Muscle layer of duodenum (tissue), 2 donors: ENCODE measurements around the gene NPB.
"Not testable (repeated sequence)": the region's sequence is repeated elsewhere in the genome, so short reads cannot be mapped to it uniquely, and the experiment has no call there.

Experiments
- H3K27ac ChIP-seq: one replicate; pipeline ENCODE4 v1.7.0; 2013; ENCODE audit warnings: mild to moderate bottlenecking, low read length
- H3K27me3 ChIP-seq: one replicate; pipeline ENCODE4 v1.7.0; 2013; ENCODE audit warnings: low read depth, mild to moderate bottlenecking, control low read depth, low read length
- H3K36me3 ChIP-seq, 2 donors: one replicate each; pipeline ENCODE4 v1.7.0; 2013; ENCODE audit warnings: low read length in 2 of 2, control low read depth in 1 of 2, mild to moderate bottlenecking in 1 of 2; ENCODE audit not compliant: insufficient read depth in 2 of 2, control insufficient read depth in 1 of 2
- H3K4me1 ChIP-seq, 2 donors: one replicate each; pipeline ENCODE4 v1.7.0; 2013; ENCODE audit warnings: low read length in 2 of 2, mild to moderate bottlenecking in 2 of 2, control low read depth in 1 of 2, moderate library complexity in 1 of 2; ENCODE audit not compliant: insufficient read depth in 2 of 2, control insufficient read depth in 1 of 2
- H3K4me3 ChIP-seq, 2 donors: one replicate each; pipeline ENCODE4 v1.7.0; 2013; ENCODE audit warnings: low read length in 2 of 2, low read depth in 1 of 2, mild to moderate bottlenecking in 1 of 2
- H3K9me3 ChIP-seq, 2 donors: one replicate each; pipeline ENCODE4 v1.7.0; 2013; ENCODE audit warnings: low read length in 2 of 2, control low read depth in 1 of 2, mild to moderate bottlenecking in 1 of 2; ENCODE audit not compliant: control insufficient read depth in 1 of 2
- donor health status: healthy.

NPB gene

DNA sequence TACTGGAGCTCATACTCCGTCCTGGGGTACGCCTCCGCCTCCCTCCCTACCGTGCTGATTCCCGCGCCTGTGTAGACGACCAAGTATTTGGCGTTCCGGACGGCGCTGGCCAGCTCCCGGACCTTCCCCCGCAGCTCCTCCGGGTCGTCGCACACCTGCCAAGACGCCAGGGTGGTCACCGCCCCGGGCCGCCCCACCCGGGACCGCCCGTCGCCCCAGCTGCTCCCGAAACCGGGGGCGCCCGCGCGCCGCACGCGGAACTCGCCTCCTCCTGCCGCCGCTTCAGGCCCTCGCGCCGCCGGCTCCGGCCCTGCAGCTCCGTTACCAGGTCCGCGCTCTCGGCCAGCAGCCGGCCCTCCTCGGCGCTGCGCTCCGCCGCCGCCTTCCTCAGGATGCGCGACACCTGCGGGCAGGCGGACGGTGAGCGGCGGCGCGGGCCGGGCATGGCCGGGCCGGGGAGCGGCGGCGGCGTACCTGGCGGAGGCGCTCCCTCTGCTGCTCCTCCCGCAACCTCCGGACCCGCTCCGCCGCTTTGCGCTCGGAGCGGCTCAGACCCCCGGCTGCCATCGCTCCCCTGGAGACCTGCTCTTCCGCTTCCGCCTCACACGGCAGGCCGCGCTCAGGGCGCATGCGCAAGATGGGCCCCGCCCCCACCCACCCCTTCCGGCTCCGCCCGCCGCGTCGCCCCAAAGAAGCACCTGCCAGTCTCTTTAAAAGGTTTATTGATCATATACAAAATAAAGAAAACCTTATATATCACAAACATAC lies 15.7 kb downstream of the NPB start, which contains the start of gene SIRT7:
Gene SIRT7, minus strand, starts transcription at position 612 of the 768 bp plus-strand sequence. Its CDS starts 45 bp downstream, at position 567.
- no peaks in the 10 kb centered on the region for H3K9me3 ChIP-seq
- H3K27ac ChIP-seq, result peak within 1 kb of the TSS; percentile 39
- peaks cover 12 to 47% of the 10 kb centered on the region in 2 donors for H3K4me1 ChIP-seq
- H3K27me3 ChIP-seq, result no peaks in the 10 kb centered on the region
- H3K4me3 ChIP-seq, result peak within 1 kb of the TSS; percentile 72 to 80
- H3K36me3 ChIP-seq, result peaks cover 30 to 59% of the 10 kb centered on the region in 2 donors

- peaks cover 12 to 53% of the 10 kb centered on the region in 2 donors for H3K4me1 ChIP-seq
- not testable (repeated sequence) for H3K9me3 ChIP-seq, H3K27ac ChIP-seq, H3K27me3 ChIP-seq
- peak overlapping the region in 1 of 2 donors; percentile 80 for H3K4me3 ChIP-seq
- H3K36me3 ChIP-seq, result peaks cover 28 to 55% of the 10 kb centered on the region in 2 donors
Observed at GRCh38 chr17:81918333-81918669, 16.3 kb downstream of the NPB start.

GRCh38 chr17:81918832-81919545 lies 17.0 kb downstream of the NPB start:
- Histone ChIP-seq H3K27ac (peak overlapping the region; percentile 39), H3K4me1 (peaks cover 16 to 60% of the 10 kb centered on the region in 2 donors), H3K27me3 (no peaks in the 10 kb centered on the region), H3K4me3 (no peak overlapping the region), H3K9me3 (no peaks in the 10 kb centered on the region), H3K36me3 (peaks cover 21 to 48% of the 10 kb centered on the region in 2 donors)

- H3K36me3 ChIP-seq, result peaks cover 6 to 30% of the 10 kb centered on the region in 2 donors
- H3K27me3 ChIP-seq, result no peaks in the 10 kb centered on the region
- peaks cover 25 to 77% of the 10 kb centered on the region in 2 donors for H3K4me1 ChIP-seq
- no peak overlapping the region for H3K27ac ChIP-seq
- H3K9me3 ChIP-seq, result no peaks in the 10 kb centered on the region
- no peak overlapping the region for H3K4me3 ChIP-seq
Observed at GRCh38 chr17:81920612-81921536, 18.8 kb downstream of the NPB start.

DNA sequence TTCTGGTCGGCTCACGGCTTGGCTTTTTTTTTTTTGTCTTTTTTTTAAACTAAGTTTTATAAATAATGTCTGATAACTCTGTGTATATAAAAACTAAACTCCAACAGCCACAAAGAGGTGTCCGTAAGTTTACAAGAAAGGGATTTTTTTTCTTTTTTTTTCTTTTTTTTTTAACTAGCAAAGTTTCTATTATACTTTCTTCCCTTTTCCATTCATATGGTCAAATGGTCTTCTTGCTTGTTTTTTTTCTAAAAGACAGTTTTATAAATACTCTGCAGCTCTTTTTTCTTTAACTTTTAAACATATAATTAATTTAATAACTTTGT lies 19.5 kb downstream of the NPB start:
- H3K4me3 ChIP-seq, result no peak overlapping the region
- H3K27ac ChIP-seq, result no peak overlapping the region
- no peaks in the 10 kb centered on the region for H3K27me3 ChIP-seq
- peaks cover 6 to 35% of the 10 kb centered on the region in 2 donors for H3K36me3 ChIP-seq
- H3K9me3 ChIP-seq, result no peaks in the 10 kb centered on the region
- peaks cover 25 to 75% of the 10 kb centered on the region in 2 donors for H3K4me1 ChIP-seq

GRCh38 chr17:81921996-81922565 lies 20.0 kb downstream of the NPB start:
- Histone ChIP-seq H3K4me3 (no peak overlapping the region), H3K27me3 (no peaks in the 10 kb centered on the region), H3K4me1 (peaks cover 20 to 70% of the 10 kb centered on the region in 2 donors), H3K27ac (no peak overlapping the region), H3K9me3 (no peaks in the 10 kb centered on the region), H3K36me3 (peaks cover 6 to 41% of the 10 kb centered on the region in 2 donors)

DNA sequence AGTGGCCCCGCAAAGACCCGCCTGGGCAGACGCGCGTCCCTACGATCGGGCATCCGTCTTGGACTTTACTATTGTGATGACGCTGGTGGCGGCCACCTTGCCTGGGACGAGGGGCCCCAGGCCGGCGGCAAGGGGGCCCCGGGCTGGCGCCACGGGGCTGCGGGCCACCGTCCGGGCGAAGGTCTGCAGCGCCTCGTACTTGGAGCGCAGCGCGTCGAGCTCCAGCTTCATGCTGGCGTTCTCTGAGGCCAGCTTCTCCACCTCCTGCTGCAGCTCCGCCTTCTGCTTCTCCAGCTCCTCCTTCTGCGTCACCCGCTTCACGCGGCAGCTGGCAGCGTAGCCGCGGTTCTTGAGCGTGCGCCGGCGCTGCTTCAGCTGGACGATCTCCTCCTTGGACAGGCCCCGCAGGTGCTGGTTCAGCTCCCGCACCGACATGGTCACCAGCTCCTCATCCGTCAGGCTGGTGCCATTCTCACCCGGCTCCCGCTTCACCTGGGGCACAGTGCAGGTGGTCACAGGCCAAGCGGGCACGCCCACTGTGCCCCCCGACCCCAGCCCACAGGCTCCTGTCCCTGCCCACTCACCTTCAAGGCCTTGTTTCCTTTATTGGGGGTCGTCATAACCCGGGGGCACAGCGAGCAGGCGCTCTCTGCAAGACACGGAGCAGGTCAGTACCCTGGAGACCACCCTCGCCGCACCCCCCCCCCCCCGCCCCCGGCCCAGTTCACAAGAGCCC lies 20.7 kb downstream of the NPB start:
- peaks cover 6 to 41% of the 10 kb centered on the region in 2 donors for H3K36me3 ChIP-seq
- no peaks in the 10 kb centered on the region for H3K9me3 ChIP-seq
- peaks cover 17 to 66% of the 10 kb centered on the region in 2 donors for H3K4me1 ChIP-seq
- no peak overlapping the region for H3K27ac ChIP-seq
- peak overlapping the region in 1 of 2 donors; percentile 44 for H3K4me3 ChIP-seq
- H3K27me3 ChIP-seq, result no peaks in the 10 kb centered on the region

DNA sequence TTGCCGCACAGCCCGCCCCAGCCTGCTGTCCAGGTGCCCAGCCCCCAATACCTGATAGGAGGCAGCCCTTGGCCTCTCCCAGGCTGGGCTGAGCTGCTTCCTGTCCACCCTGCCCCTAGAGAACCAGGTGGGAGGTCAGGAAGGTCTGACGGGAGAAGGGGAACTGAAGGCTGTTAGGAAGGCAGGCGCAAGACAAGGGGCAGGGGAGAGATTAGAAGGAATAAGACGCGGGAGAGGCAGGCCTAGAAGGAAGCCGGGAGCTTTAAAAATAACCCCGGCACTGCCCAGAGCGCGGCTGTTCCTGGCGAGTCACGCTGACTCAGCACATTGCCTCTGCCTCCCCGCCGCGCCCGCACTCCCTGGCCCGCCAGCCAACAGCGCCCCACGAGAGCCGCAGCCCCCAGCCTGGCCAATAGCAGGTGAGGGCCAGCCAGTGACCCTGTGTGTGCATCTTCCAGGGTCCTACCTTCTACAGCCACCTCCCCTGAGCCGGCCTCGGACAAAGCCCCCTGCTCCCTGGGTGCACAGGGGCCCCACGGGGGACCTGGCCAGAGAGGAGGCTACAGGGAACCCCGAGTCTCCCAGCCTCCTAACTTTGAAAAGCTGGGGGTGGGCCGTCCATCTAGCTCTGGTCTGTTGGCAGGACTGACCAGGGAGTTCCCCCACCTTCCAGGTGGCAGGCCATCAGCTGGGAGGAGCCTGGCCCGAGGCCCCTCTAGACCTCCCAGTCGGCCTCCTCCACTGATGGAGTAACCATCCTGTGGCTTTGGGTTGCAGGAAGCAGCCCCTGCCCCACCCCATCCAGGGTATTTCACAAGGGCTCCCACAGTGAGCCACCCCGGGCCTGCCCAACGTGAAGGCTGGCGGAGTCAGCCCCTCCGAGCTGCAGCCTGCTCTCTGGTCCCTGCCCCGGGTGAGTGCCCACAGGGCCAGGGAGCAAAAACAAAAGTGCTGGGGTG lies 21.5 kb downstream of the NPB start:
- Histone ChIP-seq H3K27me3 (no peaks in the 10 kb centered on the region), H3K36me3 (peaks cover 6 to 41% of the 10 kb centered on the region in 2 donors), H3K4me3 (peak overlapping the region; percentile 16 to 44), H3K27ac (no peak overlapping the region), H3K4me1 (peaks cover 17 to 68% of the 10 kb centered on the region in 2 donors), H3K9me3 (no peaks in the 10 kb centered on the region)

DNA sequence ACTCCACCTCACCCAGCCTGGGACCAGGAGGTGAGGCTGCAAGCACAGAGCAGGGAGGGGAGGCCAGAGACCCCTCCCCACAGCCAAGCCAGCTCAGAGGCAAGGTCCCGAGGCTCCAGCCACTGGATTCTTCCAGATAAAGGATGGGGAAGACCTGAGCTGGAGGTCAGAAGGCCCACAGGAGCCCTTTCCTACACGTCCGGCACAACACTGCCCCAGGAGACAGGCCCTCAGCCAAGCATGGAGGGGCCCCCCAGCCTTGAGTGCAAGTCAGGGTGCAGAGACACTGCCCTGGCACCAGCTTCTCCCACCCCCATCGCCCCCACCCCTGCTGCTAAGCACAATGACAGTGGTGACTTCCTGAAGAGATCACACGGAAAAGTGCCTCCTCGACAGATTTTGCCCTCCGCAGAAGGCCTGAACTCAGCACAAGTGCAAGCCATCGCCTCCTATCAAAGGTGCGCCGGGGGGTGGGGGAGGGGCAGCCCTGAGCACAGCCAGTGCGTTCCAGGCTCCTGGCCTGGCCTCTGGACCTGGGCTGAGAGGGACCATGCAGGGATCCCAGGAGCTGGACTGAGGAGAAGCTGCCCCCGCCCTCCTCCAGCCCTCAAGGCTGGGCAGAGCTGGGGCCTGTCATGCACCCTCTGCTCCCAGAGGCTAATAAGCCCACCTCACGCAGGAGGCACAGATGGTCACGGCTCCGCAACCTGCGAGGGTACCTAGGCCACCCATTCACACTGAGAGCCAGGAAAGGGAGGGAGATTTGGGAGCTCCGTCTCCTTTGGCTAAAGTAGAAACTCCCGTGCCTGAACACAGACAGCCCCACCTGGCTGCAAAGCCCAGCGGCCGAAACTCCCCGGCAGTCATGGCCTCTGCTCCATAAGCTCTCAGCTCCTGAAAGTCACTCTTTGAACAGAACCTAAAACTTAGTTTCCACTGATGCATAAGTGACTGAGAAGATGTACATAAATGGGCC lies 22.8 kb downstream of the NPB start:
- H3K27ac ChIP-seq, result no peak overlapping the region
- peak overlapping the region in 1 of 2 donors; percentile 25 for H3K4me3 ChIP-seq
- H3K36me3 ChIP-seq, result peaks cover 0 to 40% of the 10 kb centered on the region in 2 donors
- H3K27me3 ChIP-seq, result no peaks in the 10 kb centered on the region
- no peaks in the 10 kb centered on the region for H3K9me3 ChIP-seq
- peaks cover 13 to 70% of the 10 kb centered on the region in 2 donors for H3K4me1 ChIP-seq
